Measurements from ENCODE around the gene PKNOX2.
"Not testable (repeated sequence)": the region's sequence is repeated elsewhere in the genome, so short reads cannot be mapped to it uniquely, and the experiment has no call there.

Gene PKNOX2

GRCh38 chr11:125222494-125222893, 57.9 kb downstream of the PKNOX2 start:
- intact Hi-C loops (cut with DNase I): no loop called here
- DNase-seq: no peak

DNA sequence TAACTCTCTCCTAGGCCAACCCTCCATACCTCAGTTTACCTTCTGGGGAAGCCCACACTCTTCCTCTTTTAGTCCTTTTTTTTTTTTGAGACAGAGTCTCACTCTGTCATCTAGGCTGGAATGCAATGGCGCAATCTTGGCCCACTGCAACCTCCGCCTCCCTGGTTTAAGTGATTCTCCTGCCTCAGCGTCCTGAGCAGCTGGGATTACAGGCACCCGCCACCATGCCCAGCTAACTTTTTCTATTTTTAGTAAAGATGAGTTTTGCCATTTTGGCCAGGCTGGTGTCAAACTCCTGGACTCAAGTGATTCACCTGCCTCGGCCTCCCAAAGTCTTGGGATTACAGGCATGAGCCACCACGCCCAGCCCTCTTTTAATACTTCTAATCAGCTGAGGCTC, 58.6 kb downstream of the PKNOX2 start:
- intact Hi-C loops (cut with DNase I): not testable (repeated sequence)

DNA sequence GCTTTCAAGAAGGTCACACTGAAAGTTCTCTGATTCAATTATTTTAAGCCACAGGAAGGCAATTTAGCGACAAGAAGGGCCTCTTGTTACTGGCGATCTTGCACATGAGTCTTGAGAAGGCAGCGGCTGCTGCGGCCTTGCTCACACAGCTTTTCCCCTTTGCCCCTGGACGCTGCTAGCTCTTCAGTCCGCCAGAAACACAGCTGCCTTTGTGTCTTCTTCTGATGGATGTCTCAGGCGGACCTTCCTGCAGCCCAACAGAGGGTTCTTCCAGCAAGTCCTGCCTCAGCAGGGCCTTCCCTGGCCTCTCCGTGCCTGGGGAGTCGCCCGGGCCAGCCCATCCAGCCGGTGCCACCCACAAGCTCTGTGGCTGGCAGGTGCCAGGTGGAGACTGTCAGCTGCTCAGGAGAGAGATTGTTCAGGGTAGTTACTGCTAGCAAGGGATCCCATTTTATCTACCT, 59.4 kb downstream of the PKNOX2 start:
- intact Hi-C loops (cut with DNase I): no loop called here
- peak in 21 of 42 donors; percentile 19 to 60 (median 35) for DNase-seq

More for the DNA sequence above, 58.6 kb downstream of the PKNOX2 start:
- DNase-seq: not testable (repeated sequence)

GRCh38 chr11:125224391-125225021, 60.0 kb downstream of the PKNOX2 start:
- intact Hi-C loops (cut with DNase I): no loop called here
- peak in 20 of 42 donors; percentile 20 to 68 (median 40) for DNase-seq

- no peak for DNase-seq
- intact Hi-C loops (cut with DNase I): no loop called here
These were observed 60.9 kb downstream of the PKNOX2 start for GRCh38 chr11:125225401-125225800.

DNA sequence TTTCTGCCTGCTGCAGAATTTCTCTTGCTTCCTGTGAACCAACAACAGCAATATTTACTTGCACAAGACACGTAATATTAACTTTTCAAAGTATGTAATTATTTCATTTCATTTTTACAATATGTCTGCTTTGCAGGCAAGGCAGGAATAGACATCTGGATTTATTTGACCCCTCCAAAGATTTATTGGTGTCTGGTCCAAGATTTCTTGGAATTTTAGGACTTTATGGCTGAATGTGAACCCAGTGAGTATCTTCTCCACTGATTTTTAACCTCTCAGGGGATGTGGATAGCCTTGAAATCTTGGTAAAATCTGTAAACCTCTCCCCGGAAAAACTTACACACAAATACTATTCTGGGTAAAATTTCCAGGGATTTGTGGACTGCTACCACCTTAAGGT, 61.5 kb downstream of the PKNOX2 start:
- intact Hi-C loops (cut with DNase I): no loop called here
- DNase-seq: no peak

- intact Hi-C loops (cut with DNase I): no loop called here
- DNase-seq: no peak
These were observed 62.2 kb downstream of the PKNOX2 start for GRCh38 chr11:125226706-125227105.

- intact Hi-C loops (cut with DNase I): no loop called here
- no peak for DNase-seq
These were observed 62.6 kb downstream of the PKNOX2 start for GRCh38 chr11:125227151-125227550.

DNA sequence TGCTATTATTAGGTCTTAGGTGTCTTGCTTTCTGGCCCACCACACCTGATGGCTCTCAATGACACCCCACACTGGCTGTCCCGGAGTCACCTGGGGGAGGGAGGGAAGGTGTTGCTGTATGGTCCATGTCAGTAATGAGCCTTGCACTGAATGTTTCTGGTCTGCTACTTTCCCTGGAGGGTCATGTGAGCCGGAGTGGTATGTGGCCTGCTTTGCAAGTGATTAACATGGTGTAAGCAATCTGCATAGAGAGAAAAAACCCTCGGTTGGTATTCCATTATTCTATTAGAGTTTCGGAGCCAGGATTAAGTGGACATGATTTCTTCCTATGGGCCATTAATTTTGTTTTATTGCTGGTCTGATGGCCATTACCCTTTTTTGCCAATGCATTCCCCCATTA, 63.9 kb downstream of the PKNOX2 start:
- intact Hi-C loops (cut with DNase I): no loop called here
- no peak for DNase-seq

GRCh38 chr11:125228993-125229392, 64.4 kb downstream of the PKNOX2 start:
- intact Hi-C loops (cut with DNase I): no loop called here
- DNase-seq: peak in 41 of 42 donors; percentile 27 to 85 (median 64)

DNA sequence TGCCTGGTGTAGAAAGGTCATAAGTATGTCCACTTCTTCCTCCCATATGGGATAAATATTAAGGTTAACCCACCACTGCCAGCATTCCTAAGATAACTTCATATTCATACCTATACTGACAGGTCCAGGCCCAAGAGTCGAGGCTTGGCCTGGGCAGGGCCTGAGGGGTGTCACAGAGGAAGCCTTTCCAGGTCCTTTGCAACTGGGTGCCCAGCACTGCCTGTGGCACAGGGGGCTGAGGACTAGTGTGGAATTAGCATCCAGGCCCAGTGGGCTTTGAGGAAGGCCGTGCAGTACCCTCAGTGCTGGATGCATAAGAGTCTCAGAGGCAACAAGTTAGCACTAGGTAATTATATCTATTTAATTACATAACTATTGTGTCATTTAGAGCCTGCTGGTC, 65.4 kb downstream of the PKNOX2 start:
- intact Hi-C loops (cut with DNase I): no loop called here
- DNase-seq: no peak

GRCh38 chr11:125233116-125233515, 68.6 kb downstream of the PKNOX2 start:
- DNase-seq: no peak
- intact Hi-C loops (cut with DNase I): no loop called here

GRCh38 chr11:125233736-125234275, 69.3 kb downstream of the PKNOX2 start:
- no peak for DNase-seq
- intact Hi-C loops (cut with DNase I): no loop called here

- DNase-seq: no peak
- intact Hi-C loops (cut with DNase I): no loop called here
These were observed 70.5 kb downstream of the PKNOX2 start for GRCh38 chr11:125235071-125235471.

- intact Hi-C loops (cut with DNase I): no loop called here
These were observed 71.7 kb downstream of the PKNOX2 start for GRCh38 chr11:125236072-125236825.

DNA sequence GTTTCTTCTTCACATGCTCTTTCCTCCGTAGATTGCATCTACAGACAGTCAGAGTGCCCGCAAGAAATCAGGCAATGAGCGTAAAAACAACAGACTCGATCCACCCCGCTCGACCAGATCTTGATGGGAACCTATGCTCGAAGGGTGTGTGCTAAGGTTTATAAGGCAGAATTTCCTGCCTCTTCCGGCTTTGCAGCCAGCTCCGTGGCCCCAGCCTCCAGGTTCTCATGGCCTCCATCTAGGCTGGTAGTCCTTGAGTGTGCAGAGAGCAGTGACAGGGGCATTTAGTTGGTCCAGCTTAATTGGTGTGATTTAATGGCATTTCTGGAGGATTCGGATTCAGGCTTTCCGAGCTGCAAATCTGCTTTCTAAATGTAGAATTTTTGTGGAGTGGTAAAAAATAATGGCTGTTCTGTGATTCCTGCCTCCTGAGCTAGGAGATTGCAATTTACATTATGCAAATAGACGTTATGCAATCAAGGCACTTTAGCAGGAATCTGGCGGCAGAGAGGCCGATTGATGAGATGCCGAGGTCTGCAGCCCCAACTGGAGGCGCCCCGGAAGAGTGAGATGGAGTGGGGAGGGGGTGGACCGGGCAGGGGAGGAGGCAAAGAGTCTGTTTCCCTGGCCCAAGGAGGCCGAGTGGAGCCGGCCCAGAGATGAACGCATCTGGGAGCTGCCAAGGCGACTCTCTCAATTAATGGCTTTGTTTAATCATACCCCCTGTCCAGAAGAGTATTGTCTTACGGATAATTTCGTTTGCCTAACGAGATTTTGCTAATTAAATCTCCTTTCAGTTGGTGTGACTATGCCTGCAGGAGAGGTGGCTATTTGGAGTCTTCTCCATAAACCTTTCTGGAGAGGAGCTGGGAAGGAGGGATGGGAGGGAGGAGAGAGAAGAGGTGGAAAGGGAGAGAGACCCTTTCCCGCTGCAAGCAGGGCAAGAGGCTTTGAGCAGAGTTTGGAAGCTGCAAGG, 75.3 kb downstream of the PKNOX2 start:
- intact Hi-C loops (cut with DNase I): no loop called here
- DNase-seq: peak in 25 of 42 donors; percentile 11 to 82 (median 43)

More at GRCh38 chr11:125236072-125236825, 71.7 kb downstream of the PKNOX2 start:
- DNase-seq: no peak

GRCh38 chr11:125241104-125241503, 76.6 kb downstream of the PKNOX2 start:
- intact Hi-C loops (cut with DNase I): no loop called here
- no peak for DNase-seq

- intact Hi-C loops (cut with DNase I): no loop called here
- DNase-seq: no peak
These were observed 77.7 kb downstream of the PKNOX2 start for GRCh38 chr11:125242141-125242775.

DNA sequence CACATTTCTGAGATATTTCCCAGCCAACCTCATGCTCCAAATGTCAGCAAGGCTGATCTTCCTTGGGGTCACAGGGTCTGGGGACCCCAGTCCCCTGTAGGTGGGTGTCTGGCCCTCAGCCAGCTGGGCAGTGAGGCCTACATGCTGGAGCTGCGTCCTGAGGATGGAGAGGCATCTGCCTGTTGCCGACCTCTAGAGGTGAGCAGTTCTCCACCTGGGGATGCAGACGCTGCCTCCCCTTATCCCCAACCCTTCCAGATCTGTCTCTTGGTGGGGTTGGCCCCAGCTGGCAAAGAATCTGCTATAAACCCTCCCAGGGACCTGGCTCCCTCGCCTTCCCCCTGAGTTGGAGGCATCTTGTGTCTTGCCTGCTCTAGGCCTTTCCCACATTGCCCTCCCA, 79.6 kb downstream of the PKNOX2 start:
- intact Hi-C loops (cut with DNase I): no loop called here
- peak in 1 of 42 donors; percentile 21 for DNase-seq

Measured in head of caudate nucleus (tissue), 42 donors.